Measurements from ENCODE around the gene CCDC89. TPM values are rescaled to one million over a fixed set of nuclear protein-coding genes. Genes with fewer than 3 reads are reported as not detected.

CCDC89 gene
- total and polyA plus RNA-seq, 9 of the 15 experiments (the other 6 are each of a cell fraction or from before 2014, with no cell fraction given) = 0.07 to 0.09 TPM; not detected in 7

DNA sequence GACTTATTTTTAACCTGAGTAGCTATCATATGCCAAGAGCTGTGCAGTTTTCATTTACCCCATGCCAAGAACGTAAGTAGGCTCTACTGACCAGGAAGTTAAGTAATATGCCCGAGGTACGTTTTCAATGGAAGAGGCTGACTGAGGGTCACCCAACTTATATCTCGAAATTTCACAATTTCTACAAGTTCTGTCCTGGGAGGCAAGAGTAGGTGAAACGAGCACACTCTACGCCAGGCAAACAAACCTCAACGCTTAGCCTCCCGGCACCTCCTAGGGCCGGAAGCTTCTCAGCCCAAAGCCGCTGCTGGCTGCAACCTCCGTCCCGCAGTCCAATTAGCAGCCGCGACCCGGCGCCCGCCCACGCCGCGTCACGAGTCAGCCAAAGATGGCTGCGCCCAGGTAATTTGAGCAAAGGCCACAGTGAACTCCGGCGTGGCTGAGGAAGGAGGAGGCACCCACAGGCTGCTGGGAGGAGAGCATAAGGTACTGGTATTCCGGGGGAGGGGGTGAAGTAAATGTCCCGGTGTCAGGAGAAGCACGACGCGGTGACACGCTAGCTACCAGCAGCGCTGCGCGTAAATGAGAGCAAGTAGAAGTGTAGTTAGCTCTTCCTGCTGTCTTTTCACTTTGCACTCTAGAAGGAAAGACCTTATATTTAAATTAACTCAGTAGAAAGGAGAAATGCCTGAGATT lies 38.2 kb downstream of the CCDC89 start, which contains the start of gene TMEM126A (continued):
- TF ChIP-seq ZNF311 (CRISPR knock-in tag; IDR thresholded peaks at IDR 0.05) (no peak), CBX8 (IDR thresholded peaks at IDR 0.05; ENCODE audit: borderline replicate concordance, extremely low read depth, low read depth, low read length, poor library complexity, severe bottlenecking) (no peak), ZNF583 (CRISPR knock-in tag; IDR thresholded peaks at IDR 0.05) (no peak), KAT7 (CRISPR knock-in tag; IDR thresholded peaks at IDR 0.05; ENCODE audit: borderline replicate concordance) (peak; percentile 78; the same call in 1 of the 2 replicates), PHTF2 (CRISPR knock-in tag; IDR thresholded peaks at IDR 0.05) (no peak), EZH2 (IDR thresholded peaks at IDR 0.05; ENCODE audit: borderline replicate concordance, low read depth, low read length) (no peak), SUPT5H (IDR thresholded peaks at IDR 0.05) (peak; percentile 92), NFATC3 (IDR thresholded peaks at IDR 0.05) (no peak), RBM22 (IDR thresholded peaks at IDR 0.05; ENCODE audit: low read depth, low read length, poor library complexity, severe bottlenecking) (peak; percentile 78), ZNF764 (CRISPR knock-in tag; IDR thresholded peaks at IDR 0.05; ENCODE audit: low read depth) (no peak), CEBPG (CRISPR knock-in tag; IDR thresholded peaks at IDR 0.05) (no peak), CEBPG (tag; conservative IDR thresholded peaks at IDR 0.05 in 1 of 2, IDR thresholded peaks at IDR 0.05 in 1 of 2) (peak; percentile 45 to 73; a peak in 3 of 4 replicates), CHCHD3 (CRISPR knock-in tag; IDR thresholded peaks at IDR 0.05) (no peak)
- TF ChIP-seq, protein P1, sequence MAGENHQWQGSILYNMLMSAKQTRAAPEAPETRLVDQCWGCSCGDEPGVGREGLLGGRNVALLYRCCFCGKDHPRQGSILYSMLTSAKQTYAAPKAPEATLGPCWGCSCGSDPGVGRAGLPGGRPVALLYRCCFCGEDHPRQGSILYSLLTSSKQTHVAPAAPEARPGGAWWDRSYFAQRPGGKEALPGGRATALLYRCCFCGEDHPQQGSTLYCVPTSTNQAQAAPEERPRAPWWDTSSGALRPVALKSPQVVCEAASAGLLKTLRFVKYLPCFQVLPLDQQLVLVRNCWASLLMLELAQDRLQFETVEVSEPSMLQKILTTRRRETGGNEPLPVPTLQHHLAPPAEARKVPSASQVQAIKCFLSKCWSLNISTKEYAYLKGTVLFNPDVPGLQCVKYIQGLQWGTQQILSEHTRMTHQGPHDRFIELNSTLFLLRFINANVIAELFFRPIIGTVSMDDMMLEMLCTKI (IDR thresholded peaks at IDR 0.05; ENCODE audit: partially characterized antibody) = no peak
- TF ChIP-seq, protein P2, sequence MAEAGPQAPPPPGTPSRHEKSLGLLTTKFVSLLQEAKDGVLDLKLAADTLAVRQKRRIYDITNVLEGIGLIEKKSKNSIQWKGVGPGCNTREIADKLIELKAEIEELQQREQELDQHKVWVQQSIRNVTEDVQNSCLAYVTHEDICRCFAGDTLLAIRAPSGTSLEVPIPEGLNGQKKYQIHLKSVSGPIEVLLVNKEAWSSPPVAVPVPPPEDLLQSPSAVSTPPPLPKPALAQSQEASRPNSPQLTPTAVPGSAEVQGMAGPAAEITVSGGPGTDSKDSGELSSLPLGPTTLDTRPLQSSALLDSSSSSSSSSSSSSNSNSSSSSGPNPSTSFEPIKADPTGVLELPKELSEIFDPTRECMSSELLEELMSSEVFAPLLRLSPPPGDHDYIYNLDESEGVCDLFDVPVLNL (CRISPR knock-in tag; IDR thresholded peaks at IDR 0.05; ENCODE audit: low read depth) = 0 out of 2 replicates have a peak, but pooled peaks have one; percentile 63
- TF ChIP-seq, protein P3, sequence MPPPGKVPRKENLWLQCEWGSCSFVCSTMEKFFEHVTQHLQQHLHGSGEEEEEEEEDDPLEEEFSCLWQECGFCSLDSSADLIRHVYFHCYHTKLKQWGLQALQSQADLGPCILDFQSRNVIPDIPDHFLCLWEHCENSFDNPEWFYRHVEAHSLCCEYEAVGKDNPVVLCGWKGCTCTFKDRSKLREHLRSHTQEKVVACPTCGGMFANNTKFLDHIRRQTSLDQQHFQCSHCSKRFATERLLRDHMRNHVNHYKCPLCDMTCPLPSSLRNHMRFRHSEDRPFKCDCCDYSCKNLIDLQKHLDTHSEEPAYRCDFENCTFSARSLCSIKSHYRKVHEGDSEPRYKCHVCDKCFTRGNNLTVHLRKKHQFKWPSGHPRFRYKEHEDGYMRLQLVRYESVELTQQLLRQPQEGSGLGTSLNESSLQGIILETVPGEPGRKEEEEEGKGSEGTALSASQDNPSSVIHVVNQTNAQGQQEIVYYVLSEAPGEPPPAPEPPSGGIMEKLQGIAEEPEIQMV (tag; conservative IDR thresholded peaks at IDR 0.05; ENCODE audit: low read depth) = no peak
- TF ChIP-seq, protein P4, sequence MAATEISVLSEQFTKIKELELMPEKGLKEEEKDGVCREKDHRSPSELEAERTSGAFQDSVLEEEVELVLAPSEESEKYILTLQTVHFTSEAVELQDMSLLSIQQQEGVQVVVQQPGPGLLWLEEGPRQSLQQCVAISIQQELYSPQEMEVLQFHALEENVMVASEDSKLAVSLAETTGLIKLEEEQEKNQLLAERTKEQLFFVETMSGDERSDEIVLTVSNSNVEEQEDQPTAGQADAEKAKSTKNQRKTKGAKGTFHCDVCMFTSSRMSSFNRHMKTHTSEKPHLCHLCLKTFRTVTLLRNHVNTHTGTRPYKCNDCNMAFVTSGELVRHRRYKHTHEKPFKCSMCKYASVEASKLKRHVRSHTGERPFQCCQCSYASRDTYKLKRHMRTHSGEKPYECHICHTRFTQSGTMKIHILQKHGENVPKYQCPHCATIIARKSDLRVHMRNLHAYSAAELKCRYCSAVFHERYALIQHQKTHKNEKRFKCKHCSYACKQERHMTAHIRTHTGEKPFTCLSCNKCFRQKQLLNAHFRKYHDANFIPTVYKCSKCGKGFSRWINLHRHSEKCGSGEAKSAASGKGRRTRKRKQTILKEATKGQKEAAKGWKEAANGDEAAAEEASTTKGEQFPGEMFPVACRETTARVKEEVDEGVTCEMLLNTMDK (IDR thresholded peaks at IDR 0.05; ENCODE audit: borderline replicate concordance, insufficient read depth, low read depth, low read length, poor library complexity, severe bottlenecking) = no peak
- TF ChIP-seq, protein P5, sequence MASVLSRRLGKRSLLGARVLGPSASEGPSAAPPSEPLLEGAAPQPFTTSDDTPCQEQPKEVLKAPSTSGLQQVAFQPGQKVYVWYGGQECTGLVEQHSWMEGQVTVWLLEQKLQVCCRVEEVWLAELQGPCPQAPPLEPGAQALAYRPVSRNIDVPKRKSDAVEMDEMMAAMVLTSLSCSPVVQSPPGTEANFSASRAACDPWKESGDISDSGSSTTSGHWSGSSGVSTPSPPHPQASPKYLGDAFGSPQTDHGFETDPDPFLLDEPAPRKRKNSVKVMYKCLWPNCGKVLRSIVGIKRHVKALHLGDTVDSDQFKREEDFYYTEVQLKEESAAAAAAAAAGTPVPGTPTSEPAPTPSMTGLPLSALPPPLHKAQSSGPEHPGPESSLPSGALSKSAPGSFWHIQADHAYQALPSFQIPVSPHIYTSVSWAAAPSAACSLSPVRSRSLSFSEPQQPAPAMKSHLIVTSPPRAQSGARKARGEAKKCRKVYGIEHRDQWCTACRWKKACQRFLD (CRISPR knock-in tag; IDR thresholded peaks at IDR 0.05) = no peak
